K562 (cell line): ENCODE measurements around the gene CKAP2. TPM values are rescaled to one million over a fixed set of nuclear protein-coding genes. Genes with fewer than 3 reads are reported as not detected.

ENCODE experiments used
- ATAC-seq: fragments of 200-7000 bp; cut with Tn5 transposase; 3 replicates; pipeline ENCODE4 v1.9.1; 2020; ENCODE audit warnings: moderate library complexity
- BruUV-seq: library from RNA; stranded (reverse); fragments of 400-500 nt; replicated peaks from 2 replicates; lab custom pipeline; 2021; lab: Mats Ljungman, UMichigan
- CTCF ChIA-PET: fragments of 300-600 bp; formaldehyde crosslinking; extraction: SDS; loops from one replicate; lab custom pipeline; 2021; ENCODE audit warnings: low intra/inter-chr PET ratio; lab: Yijun Ruan, JAX
- POLR2A ChIA-PET: fragments of 300-600, 350-650 bp; sonication (Branson Sonifier 250); formaldehyde crosslinking; extraction: SDS; loops from one replicate; lab custom pipeline; 2021; ENCODE audit warnings: antibody characterized with exemption, inconsistent platforms; lab: Yijun Ruan, JAX
- DNase-seq, 4 experiments: peaks; one replicate each; pipeline versions ENCODE4 v3.0.0 to v3.0.0-alpha.2; 2011 to 2018; ENCODE audit warnings: low spot score in 3 of 4, mixed read lengths in 3 of 4; ENCODE audit errors: extremely low read depth in 1 of 4
- FAIRE-seq: peaks from 2 replicates; lab custom pipeline; 2011; peaks lifted over from hg19 to GRCh38; lab: Jason Lieb, UNC
- H2AFZ ChIP-seq: 2 replicates; pipeline ENCODE4 v1.6.0; 2011; ENCODE audit warnings: low read depth, low read length, control low read depth, inconsistent platforms
- H3K27ac ChIP-seq: fragments of 200-600 bp; 3 replicates; pipeline ENCODE4 v1.8.0; 2011; ENCODE audit warnings: low read depth, mild to moderate bottlenecking, control low read depth, inconsistent platforms, low read length, moderate library complexity, mixed read lengths; ENCODE audit errors: extremely low read depth
- H3K27me3 ChIP-seq, 2 experiments: fragments of 300-600 bp in 1 of 2; 2 replicates in 1 of 2; 3 replicates in 1 of 2; pipeline versions ENCODE4 v1.6.0 to v1.8.0; 2011; ENCODE audit warnings: inconsistent platforms in 2 of 2, low read length in 2 of 2, mild to moderate bottlenecking in 1 of 2, mixed read lengths in 1 of 2, moderate library complexity in 1 of 2; ENCODE audit not compliant: control insufficient read depth in 2 of 2, insufficient read depth in 2 of 2
- H3K36me3 ChIP-seq: fragments of 300-600 bp; 3 replicates; pipeline ENCODE4 v1.8.0; 2011; ENCODE audit warnings: mild to moderate bottlenecking, low read length, inconsistent platforms; ENCODE audit not compliant: control insufficient read depth, insufficient read depth
- H3K4me1 ChIP-seq, 2 experiments: fragments of 200-600 bp in 1 of 2; replicated peaks in 1 of 2; 2 replicates in 1 of 2; 3 replicates in 1 of 2; pipeline versions ENCODE4 v1.5.1 to v1.8.0; 2011; ENCODE audit warnings: inconsistent platforms in 2 of 2, low read length in 2 of 2, mild to moderate bottlenecking in 1 of 2, mixed read lengths in 1 of 2, moderate library complexity in 1 of 2; ENCODE audit not compliant: control insufficient read depth in 2 of 2, insufficient read depth in 2 of 2
- H3K4me2 ChIP-seq: 2 replicates; pipeline ENCODE4 v1.6.1; 2011; ENCODE audit warnings: low read length, control low read depth, inconsistent platforms, mixed read lengths; ENCODE audit not compliant: insufficient read depth
- H3K4me3 ChIP-seq: fragments of 200-600 bp; sonication (generic), shearing (Covaris generic); 2 replicates; pipeline ENCODE4 v1.5.1; 2016; ENCODE audit warnings: control low read depth, inconsistent platforms
- H3K79me2 ChIP-seq: fragments of 200-600 bp; 3 replicates; pipeline ENCODE4 v1.8.0; 2011; ENCODE audit warnings: low read length, inconsistent platforms; ENCODE audit not compliant: control insufficient read depth, insufficient read depth
- H3K9ac ChIP-seq, 2 experiments: 2 replicates each; pipeline versions ENCODE4 v1.6.0 to v1.6.1; 2011; ENCODE audit warnings: low read depth in 2 of 2, low read length in 2 of 2, control low read depth in 1 of 2, inconsistent platforms in 1 of 2, mild to moderate bottlenecking in 1 of 2, mixed read lengths in 1 of 2; ENCODE audit not compliant: insufficient read depth in 1 of 2
- H3K9me1 ChIP-seq: one replicate; pipeline ENCODE4 v1.6.0; 2011; ENCODE audit warnings: inconsistent platforms, mild to moderate bottlenecking, low read length, moderate library complexity; ENCODE audit not compliant: control insufficient read depth, insufficient read depth
- H3K9me3 ChIP-seq: replicated peaks from 2 replicates; pipeline ENCODE4 v1.5.1; 2011; ENCODE audit warnings: low read depth, low read length, inconsistent platforms; ENCODE audit not compliant: control insufficient read depth, insufficient read depth
- H4K20me1 ChIP-seq: replicated peaks from 2 replicates; pipeline ENCODE4 v1.6.1; 2011; ENCODE audit warnings: low read length, inconsistent platforms, mixed read lengths; ENCODE audit not compliant: control insufficient read depth, insufficient read depth
- BHLHE40 ChIP-seq: IDR thresholded peaks from 2 replicates; pipeline ENCODE4 v1.6.1; 2011; ENCODE audit warnings: low read length, improper control_type of control experiment
- CBFA2T2 ChIP-seq: fragments of 450-650 bp; conservative IDR thresholded peaks from 2 replicates; pipeline ENCODE4 v1.6.1; 2017; ENCODE audit warnings: mild to moderate bottlenecking
- CLOCK ChIP-seq: fragments of 250-450 bp; sonication (Bioruptor Pico); IDR thresholded peaks from 2 replicates; pipeline ENCODE4 v1.4.0; 2020; ENCODE audit warnings: mild to moderate bottlenecking, moderate library complexity, borderline replicate concordance
- NFXL1 ChIP-seq: fragments of 450-650 bp; formaldehyde crosslinking; IDR thresholded peaks from 2 replicates; pipeline ENCODE4 v1.4.0; 2021; ENCODE audit warnings: mild to moderate bottlenecking
- PHTF2 ChIP-seq: fragments of 250-450 bp; sonication (Bioruptor Pico); IDR thresholded peaks from 2 replicates; pipeline ENCODE4 v1.5.0; 2021; ENCODE audit warnings: mild to moderate bottlenecking
- RFX5 ChIP-seq: IDR thresholded peaks from 2 replicates; pipeline ENCODE4 v1.6.1; 2011; ENCODE audit warnings: low read depth, mild to moderate bottlenecking, improper control_type of control experiment, low read length
- SRSF3 ChIP-seq: fragments of 200-400 bp; formaldehyde crosslinking; IDR thresholded peaks from 2 replicates; pipeline ENCODE4 v1.6.1; 2016; ENCODE audit warnings: mild to moderate bottlenecking, low read length, moderate library complexity; ENCODE audit not compliant: insufficient read depth
- SRSF9 ChIP-seq: fragments of 200-400 bp; formaldehyde crosslinking; IDR thresholded peaks from 2 replicates; pipeline ENCODE4 v1.6.1; 2017; ENCODE audit warnings: low read depth, low read length, borderline replicate concordance
- STAT5B ChIP-seq: fragments of 250-450 bp; sonication (Bioruptor Pico); IDR thresholded peaks from 2 replicates; pipeline ENCODE4 v1.8.0; 2021; ENCODE audit warnings: mild to moderate bottlenecking, inconsistent platforms
- TAF15 ChIP-seq: fragments of 200-400 bp; formaldehyde crosslinking; IDR thresholded peaks from 2 replicates; pipeline ENCODE4 v1.6.1; 2017; ENCODE audit warnings: mild to moderate bottlenecking, low read depth, low read length, moderate library complexity
- TCF7L2 ChIP-seq: fragments of 150-350 bp; IDR thresholded peaks from 2 replicates; pipeline ENCODE4 v1.6.1; 2016; ENCODE audit warnings: low read depth, mild to moderate bottlenecking, low read length, moderate library complexity
- ZNF212 ChIP-seq: fragments of 450-650 bp; formaldehyde crosslinking; IDR thresholded peaks from 2 replicates; pipeline ENCODE4 v1.4.0; 2020; ENCODE audit warnings: mild to moderate bottlenecking
- ZNF311 ChIP-seq: fragments of 250-450 bp; sonication (Bioruptor Pico); IDR thresholded peaks from 2 replicates; pipeline ENCODE4 v1.4.0; 2020; ENCODE audit warnings: mild to moderate bottlenecking, moderate library complexity
- WGBS: fragments of 100-300 bp; shearing (Covaris generic); methylation state at CpG from one replicate; pipeline ENCODE4 v1.1.6; 2016; ENCODE audit warnings: low coverage, mixed read lengths; ENCODE audit not compliant: insufficient coverage; ENCODE audit errors: missing lambda C conversion rate; 5-methylcytosine and 5-hydroxymethylcytosine counted together
- in situ Hi-C: fragments of 300-500 bp; cut with MboI; formaldehyde crosslinking; loops from 4 replicates; pipeline ENCODE4 v1.15.0; 2018; ENCODE audit warnings: inconsistent platforms, mixed read lengths
- intact Hi-C: fragments of 100-400 bp; cut with micrococcal nuclease; formaldehyde crosslinking; loops from 2 replicates; pipeline ENCODE4 v1.14.2; 2022
- polyA plus RNA-seq, 8 experiments: library from polyadenylated mRNA; depleted of rRNA in 4 of 8; stranded (reverse) in 5 of 8; unstranded in 3 of 8; fragments of >200 nt; fragmentation: Nextera tagmentation in 2 of 8; fragmentation: Illumina TruSeq in 1 of 8; extraction: Ambion mirVana in 2 of 8; extraction: Trizol in 1 of 8; gene quantifications; 2 replicates each; pipeline versions ENCODE4 v1.2.1 to v1.2.3, GENCODE V29; 2011 to 2014; ENCODE audit warnings: inconsistent platforms in 1 of 8, missing spikeins in 1 of 8
- total RNA-seq, 7 experiments: library from RNA; depleted of rRNA in 6 of 7; stranded (reverse); fragments of >200 nt in 6 of 7; fragmentation: Illumina TruSeq in 2 of 7; extraction: Trizol in 2 of 7; gene quantifications; 2 replicates each; pipeline versions ENCODE4 v1.2.1 to v1.2.3, GENCODE V29; 2011 to 2021; ENCODE audit warnings: low replicate concordance in 1 of 7
- TF ChIP-seq, protein P1 (sequence below): sonication (generic); formaldehyde crosslinking; IDR thresholded peaks from 2 replicates; pipeline ENCODE4 v1.8.1; 2023; ENCODE audit warnings: mild to moderate bottlenecking, missing genetic modification reagents

Gene CKAP2
- total and polyA plus RNA-seq, 9 of the 15 experiments (the other 6 are each of a cell fraction or from before 2014, with no cell fraction given) = 21.9 to 63.5 (median 34.8) TPM

DNA sequence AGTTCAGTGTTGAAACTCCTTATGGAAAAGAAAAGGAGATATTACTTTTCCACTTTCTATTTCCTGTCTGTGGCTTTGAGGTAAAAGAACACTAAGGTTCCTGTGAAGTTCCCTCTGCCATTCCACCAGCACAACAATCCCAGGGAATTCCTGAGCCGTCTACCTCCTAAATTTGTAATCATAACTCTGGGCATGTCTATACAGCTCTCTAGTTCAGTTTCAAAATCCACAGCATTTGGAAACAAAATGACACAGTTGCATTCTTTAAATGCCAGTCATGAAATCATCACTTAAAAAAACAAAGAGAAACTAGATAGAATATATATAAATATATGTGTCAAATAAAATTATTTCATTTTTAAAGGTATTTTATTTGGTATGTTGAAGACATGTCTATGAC is 40.3 kb upstream of the CKAP2 start:
- BruUV-seq = no TSS peak
- TF ChIP-seq RFX5 = no peak
- TF ChIP-seq CBFA2T2 = no peak
- TF ChIP-seq, protein P1, sequence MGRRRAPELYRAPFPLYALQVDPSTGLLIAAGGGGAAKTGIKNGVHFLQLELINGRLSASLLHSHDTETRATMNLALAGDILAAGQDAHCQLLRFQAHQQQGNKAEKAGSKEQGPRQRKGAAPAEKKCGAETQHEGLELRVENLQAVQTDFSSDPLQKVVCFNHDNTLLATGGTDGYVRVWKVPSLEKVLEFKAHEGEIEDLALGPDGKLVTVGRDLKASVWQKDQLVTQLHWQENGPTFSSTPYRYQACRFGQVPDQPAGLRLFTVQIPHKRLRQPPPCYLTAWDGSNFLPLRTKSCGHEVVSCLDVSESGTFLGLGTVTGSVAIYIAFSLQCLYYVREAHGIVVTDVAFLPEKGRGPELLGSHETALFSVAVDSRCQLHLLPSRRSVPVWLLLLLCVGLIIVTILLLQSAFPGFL = no peak
- TF ChIP-seq BHLHE40 = no peak
- no peak for TF ChIP-seq STAT5B (CRISPR knock-in tag)
- TF ChIP-seq PHTF2 (CRISPR knock-in tag) = no peak
- TF ChIP-seq SRSF3 = no peak
- TF ChIP-seq ZNF311 = no peak
- no peak for TF ChIP-seq TAF15
- no peak for TF ChIP-seq NFXL1
- no peak for TF ChIP-seq ZNF212 (CRISPR knock-in tag)
- no peak for TF ChIP-seq SRSF9
- TF ChIP-seq TCF7L2 = no peak
- no peak for TF ChIP-seq CLOCK
- intact Hi-C loops = no loop called here
- Histone ChIP-seq H3K4me3 (no peak overlapping the region), H3K27ac (no peak overlapping the region), H3K9me3 (no peaks in the 10 kb centered on the region), H3K79me2 (no peaks in the 10 kb centered on the region), H3K4me1 (no peaks in the 10 kb centered on the region), H4K20me1 (no peaks in the 10 kb centered on the region), H3K9me1 (no peaks in the 10 kb centered on the region), H3K36me3 (peaks cover 59% of the 10 kb centered on the region; the same call in 2 of the 3 replicates), H3K4me2 (no peak overlapping the region), H3K27me3 (no peaks in the 10 kb centered on the region), H2AFZ (no peak overlapping the region), H3K9ac (no peak overlapping the region)
- no peak for DNase-seq
- ATAC-seq = no peak
- in situ Hi-C loops = no loop called here
- ChIA-PET POLR2A (no interaction called here), CTCF (no interaction called here)
- FAIRE-seq = no peak
- 75% methylated on average over 1 of the region's 1 CpG for WGBS
